NCI-H2029 treated with DMSO at 0.1 percent for 48 hours (cell line): ENCODE measurements around the gene SMIM3.
"Not testable (repeated sequence)": the region's sequence is repeated elsewhere in the genome, so short reads cannot be mapped to it uniquely, and the experiment has no call there.

Experiments
- DNase-seq: peaks from one replicate; lab custom pipeline; 2025; lab: John Stamatoyannopoulos, UW

SMIM3 gene

DNA sequence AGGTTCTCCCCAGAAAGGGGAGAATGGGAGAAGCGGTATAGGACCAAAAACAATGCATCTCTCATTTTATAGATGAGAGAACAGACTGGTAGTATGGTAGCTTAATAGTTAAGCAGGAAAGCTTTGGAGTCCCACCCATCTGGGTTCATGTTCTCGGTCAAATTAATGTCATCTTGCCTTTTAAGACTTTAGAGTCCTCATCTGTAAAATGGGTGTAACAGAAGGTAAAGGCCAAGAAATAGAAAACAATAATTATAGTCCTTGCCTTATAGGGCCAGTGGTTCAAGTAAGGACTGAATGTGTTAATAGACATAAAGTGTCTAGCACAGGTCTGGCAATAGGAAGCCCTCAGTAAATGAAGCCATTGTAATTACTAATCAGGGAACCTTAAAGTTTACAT is 16.4 kb downstream of the SMIM3 start:
- DNase-seq: no peak

DNA sequence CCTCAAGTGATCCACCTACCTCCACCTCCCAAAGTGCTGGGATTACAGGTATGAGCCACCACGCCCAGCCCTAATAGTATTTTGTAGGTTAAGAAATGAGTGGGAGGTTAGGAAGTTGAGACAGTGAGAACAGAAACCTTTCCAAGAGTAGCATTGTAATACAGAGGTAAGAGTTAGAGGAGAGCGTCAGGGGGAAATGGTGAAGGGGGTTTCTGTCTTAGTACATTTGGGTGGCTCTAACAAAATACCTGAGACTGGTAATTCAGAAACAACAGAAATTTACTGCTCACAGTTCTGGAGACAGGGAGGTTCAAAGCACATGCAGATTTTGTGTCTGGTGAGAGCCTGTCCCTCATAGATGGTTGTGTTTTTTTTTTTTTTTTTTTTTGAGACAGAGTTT is 18.8 kb downstream of the SMIM3 start:
- DNase-seq: no peak

GRCh38 chr5:150801117-150801927 is 22.8 kb downstream of the SMIM3 start:
- peak; percentile 11 for DNase-seq

DNA sequence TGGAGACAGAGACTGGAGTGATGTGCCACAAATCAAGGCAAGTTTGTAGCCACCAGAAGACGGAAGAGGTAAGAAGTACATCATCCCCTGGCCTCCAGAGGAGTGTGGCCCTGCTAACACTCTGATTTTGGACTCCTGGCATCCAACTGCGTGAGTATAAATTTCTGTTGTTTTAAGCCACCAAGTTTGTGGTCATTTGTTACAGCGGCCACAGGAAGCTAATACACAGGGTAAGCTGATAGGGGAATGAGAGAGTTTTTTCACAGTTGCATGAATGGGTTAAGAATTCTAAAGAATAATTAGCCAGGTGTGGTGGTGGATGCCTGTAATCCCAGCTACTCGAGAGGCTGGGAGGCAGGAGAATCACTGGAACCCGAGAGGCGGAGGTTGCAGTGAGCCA is 25.8 kb downstream of the SMIM3 start:
- DNase-seq: no peak

- no peak for DNase-seq
Observed at GRCh38 chr5:150809363-150809762, 30.8 kb downstream of the SMIM3 start.

GRCh38 chr5:150815010-150815409 is 36.5 kb downstream of the SMIM3 start:
- DNase-seq: no peak

- DNase-seq: no peak
Observed at GRCh38 chr5:150816946-150817345, 38.4 kb downstream of the SMIM3 start.

- DNase-seq: no peak
Observed at GRCh38 chr5:150829744-150830143, 51.2 kb downstream of the SMIM3 start.

GRCh38 chr5:150831821-150832220 is 53.3 kb downstream of the SMIM3 start:
- DNase-seq: not testable (repeated sequence)

- DNase-seq: no peak
Observed at GRCh38 chr5:150836064-150836463, 57.5 kb downstream of the SMIM3 start.

DNA sequence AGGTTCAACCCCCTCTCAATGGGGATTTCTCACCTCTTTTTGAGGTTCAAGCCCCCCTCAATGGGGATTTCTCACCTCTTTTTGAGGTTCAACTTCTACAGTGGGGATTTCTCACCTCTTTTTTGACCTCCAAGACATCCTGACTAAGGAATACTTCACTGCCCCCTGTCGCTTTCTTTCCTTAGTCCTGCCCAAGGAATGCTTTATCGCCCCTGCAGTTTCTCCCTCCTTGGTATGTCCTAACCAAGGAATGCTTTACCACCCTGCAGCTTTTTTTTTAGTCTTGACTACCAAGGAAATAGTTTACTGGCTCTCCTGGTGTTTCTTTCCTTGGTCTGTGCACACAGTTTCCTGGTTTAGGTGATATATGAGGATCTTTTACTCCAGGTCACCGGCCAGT is 58.1 kb downstream of the SMIM3 start:
- no peak for DNase-seq

GRCh38 chr5:150845185-150845859 is 66.8 kb downstream of the SMIM3 start:
- not testable (repeated sequence) for DNase-seq

GRCh38 chr5:150846308-150846653 is 67.7 kb downstream of the SMIM3 start, which contains the start of gene IRGM:
Gene IRGM (plus strand): TSS chr5:150846521. CDS start chr5:150848124, 1,603 bp downstream.
- DNase-seq: not testable (repeated sequence)
